Gastrocnemius medialis (tissue), 4 donors: ENCODE measurements around the gene MAD1L1. TPM values are rescaled to one million over a fixed set of nuclear protein-coding genes. Genes with fewer than 3 reads are reported as not detected.

ENCODE experiments used
- ATAC-seq, 2 donors: fragments of 150-250 bp; one replicate each; pipeline ENCODE4 v1.9.1; 2016
- DNase-seq, 2 donors: peaks; one replicate each; pipeline ENCODE4 v3.0.0-alpha.2; 2019
- H3K27ac ChIP-seq, 4 donors: fragments of 200-600 bp; sonication (generic); 1 replicate in 1 of 4; 2 replicates in 3 of 4; pipeline ENCODE4 v1.5.1; 2016 to 2018; ENCODE audit warnings: mild to moderate bottlenecking in 2 of 4, moderate library complexity in 1 of 4
- H3K27me3 ChIP-seq, 3 donors: fragments of 200-600 bp; sonication (generic) in 2 of 3; 1 replicate in 1 of 3; 2 replicates in 2 of 3; pipeline versions ENCODE4 v1.5.1 to v1.6.0; 2016 to 2019; ENCODE audit warnings: mild to moderate bottlenecking in 1 of 3, moderate library complexity in 1 of 3
- H3K36me3 ChIP-seq, 2 donors: fragments of 200-600 bp; sonication (generic) in 1 of 2; one replicate each; pipeline ENCODE4 v1.5.1; 2017 to 2018
- H3K4me1 ChIP-seq, 2 donors: fragments of 200-600 bp; sonication (generic) in 1 of 2; one replicate each; pipeline ENCODE4 v1.5.1; 2016 to 2017; ENCODE audit warnings: mild to moderate bottlenecking in 2 of 2
- H3K4me3 ChIP-seq, 4 donors: fragments of 200-600 bp; sonication (generic) in 3 of 4; 1 replicate in 1 of 4; 2 replicates in 3 of 4; pipeline ENCODE4 v1.5.1; 2016 to 2019; ENCODE audit warnings: mild to moderate bottlenecking in 2 of 4
- H3K9me3 ChIP-seq, 3 donors: fragments of 200-600 bp; sonication (generic) in 2 of 3; 1 replicate in 1 of 3; 2 replicates in 2 of 3; pipeline ENCODE4 v1.5.1; 2016 to 2019
- CTCF ChIP-seq, 5 experiments: fragments of 450-650 bp in 3 of 5; fragments of 200-600 bp in 2 of 5; sonication (generic) in 2 of 5; IDR thresholded peaks in 4 of 5; conservative IDR thresholded peaks in 1 of 5; 1 replicate in 4 of 5; 2 replicates in 1 of 5; pipeline ENCODE4 v1.5.1; 2016 to 2019; ENCODE audit warnings: antibody characterized with exemption in 5 of 5, mild to moderate bottlenecking in 3 of 5, moderate library complexity in 3 of 5
- POLR2A ChIP-seq, 2 donors: fragments of 450-650 bp; IDR thresholded peaks; one replicate each; pipeline ENCODE4 v1.6.1; 2017; ENCODE audit warnings: antibody characterized with exemption in 2 of 2, mild to moderate bottlenecking in 2 of 2, moderate library complexity in 2 of 2
- in situ Hi-C, 4 donors: fragments of 200-750 bp; cut with MboI; loops; one replicate each; pipeline versions ENCODE4 v1.15.0 to v1.8.0; 2017; ENCODE audit warnings: low sequenced_read_pairs in 4 of 4
- intact Hi-C: fragments of 100-400 bp; cut with DNase I; formaldehyde crosslinking; loops from one replicate; pipeline ENCODE4 v1.15.1; 2023; ENCODE audit warnings: low total_unique reads
- total RNA-seq, 4 donors: library from RNA; depleted of rRNA; stranded (reverse); fragments of >200 nt; gene quantifications; one replicate each; pipeline versions ENCODE4 v1.1.0 to v1.2.3, GENCODE V29; 2016

MAD1L1 gene
- total RNA-seq, 4 donors from 2014 or later: 19.7 to 32.4 (median 22.7) TPM

GRCh38 chr7:2009541-2010001, 223.2 kb downstream of the MAD1L1 start:
- Histone ChIP-seq H3K4me3 (no peak overlapping the region), H3K27ac (peak overlapping the region; percentile 6 to 66 (median 52)), H3K27me3 (no peaks in the 10 kb centered on the region), H3K4me1 (peaks cover 0 to 17% of the 10 kb centered on the region in 2 donors), H3K9me3 (no peaks in the 10 kb centered on the region), H3K36me3 (no peaks in the 10 kb centered on the region)
- ATAC-seq (peak; percentile 17 to 47), DNase-seq (no peak)
- TF ChIP-seq CTCF (IDR thresholded peaks at IDR 0.05 in 4 of 5, conservative IDR thresholded peaks at IDR 0.05 in 1 of 5) (no peak), POLR2A (IDR thresholded peaks at IDR 0.05) (no peak)
- in situ Hi-C loops: no loop called here
- intact Hi-C loops: no loop called here

- Histone ChIP-seq H3K9me3 (no peaks in the 10 kb centered on the region), H3K27me3 (no peaks in the 10 kb centered on the region), H3K4me3 (no peak overlapping the region), H3K27ac (peak overlapping the region; percentile 6 to 66 (median 52)), H3K36me3 (no peaks in the 10 kb centered on the region), H3K4me1 (peaks cover 0 to 17% of the 10 kb centered on the region in 2 donors)
- TF ChIP-seq POLR2A (IDR thresholded peaks at IDR 0.05) (peak in 1 of 2 donors; percentile 11), CTCF (IDR thresholded peaks at IDR 0.05 in 4 of 5, conservative IDR thresholded peaks at IDR 0.05 in 1 of 5) (no peak)
- in situ Hi-C loops (no loop called here), intact Hi-C loops (no loop called here)
- peak; percentile 79 to 86 for ATAC-seq
- peak; percentile 37 to 73 for DNase-seq
These were observed 223.7 kb downstream of the MAD1L1 start for GRCh38 chr7:2008936-2009540.

DNA sequence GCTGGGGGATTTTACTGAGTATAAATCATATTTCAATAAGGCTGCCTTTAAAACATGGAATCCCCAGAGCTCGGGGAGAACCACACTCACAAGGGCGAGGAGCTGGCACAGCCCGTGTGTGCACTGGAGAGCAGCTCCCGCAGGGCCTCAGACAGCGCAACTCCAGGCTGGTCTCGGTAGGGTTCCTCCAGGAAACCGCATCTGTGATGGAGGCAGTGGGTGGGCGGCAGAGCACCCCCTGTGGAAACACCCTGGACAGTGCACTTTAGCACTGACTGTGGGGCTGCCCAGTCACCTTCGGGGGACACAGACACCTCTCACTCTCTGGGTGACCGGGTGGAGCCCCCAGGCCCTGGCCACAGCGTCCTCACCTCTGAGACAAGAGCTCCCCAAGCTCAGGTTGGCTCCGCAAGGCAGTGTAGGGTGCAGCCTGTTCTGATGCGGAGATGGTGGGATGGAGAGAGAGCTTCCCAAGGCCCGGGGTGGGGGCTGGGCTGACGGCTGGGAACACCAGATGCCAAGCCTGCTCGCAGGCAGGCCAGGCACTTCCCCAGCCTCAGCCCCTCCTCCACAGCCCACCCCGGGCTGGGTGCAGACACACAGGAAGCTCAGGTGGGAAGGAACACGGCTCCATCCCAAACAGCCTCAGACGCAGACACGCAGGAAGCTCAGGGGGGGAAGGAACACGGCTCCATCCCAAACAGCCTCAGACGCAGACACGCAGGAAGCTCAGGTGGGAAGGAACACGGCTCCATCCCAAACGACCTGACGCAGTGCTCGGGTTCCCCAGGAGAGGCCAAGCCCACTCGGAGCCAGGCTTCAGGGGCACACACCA, 224.4 kb downstream of the MAD1L1 start:
- TF ChIP-seq CTCF (IDR thresholded peaks at IDR 0.05 in 4 of 5, conservative IDR thresholded peaks at IDR 0.05 in 1 of 5) (no peak), POLR2A (IDR thresholded peaks at IDR 0.05) (no peak)
- ATAC-seq (no peak), DNase-seq (peak in 1 of 2 donors; percentile 11)
- Histone ChIP-seq H3K27ac (peak overlapping the region; percentile 6 to 66 (median 52)), H3K9me3 (no peaks in the 10 kb centered on the region), H3K36me3 (no peaks in the 10 kb centered on the region), H3K4me1 (peaks cover 0 to 17% of the 10 kb centered on the region in 2 donors), H3K4me3 (no peak overlapping the region), H3K27me3 (no peaks in the 10 kb centered on the region)
- intact Hi-C loops: no loop called here
- in situ Hi-C loops: no loop called here

DNA sequence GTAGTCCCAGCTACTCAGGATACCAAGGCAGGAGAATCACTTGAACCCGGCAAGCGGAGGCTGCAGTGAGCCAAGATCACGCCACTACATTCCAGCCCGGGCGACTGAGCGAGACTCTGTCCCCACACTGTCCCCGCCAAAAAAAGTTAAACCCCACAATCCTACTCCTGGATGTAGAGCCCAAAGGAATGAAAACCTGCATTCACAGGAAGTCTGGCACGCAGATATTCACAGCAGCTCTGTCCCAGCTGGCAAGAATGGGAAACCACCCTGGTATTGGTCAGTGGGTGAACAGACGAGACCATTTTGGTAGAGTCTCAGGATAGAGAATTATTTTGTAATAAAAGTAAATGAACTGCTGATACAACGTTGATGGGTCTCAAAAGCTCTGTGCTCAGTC, 225.2 kb downstream of the MAD1L1 start:
- Histone ChIP-seq H3K27me3 (no peaks in the 10 kb centered on the region), H3K4me3 (no peak overlapping the region), H3K36me3 (no peaks in the 10 kb centered on the region), H3K4me1 (peaks cover 0 to 17% of the 10 kb centered on the region in 2 donors), H3K9me3 (no peaks in the 10 kb centered on the region), H3K27ac (no peak overlapping the region)
- TF ChIP-seq CTCF (IDR thresholded peaks at IDR 0.05 in 4 of 5, conservative IDR thresholded peaks at IDR 0.05 in 1 of 5): no peak
- TF ChIP-seq POLR2A (IDR thresholded peaks at IDR 0.05): no peak
- intact Hi-C loops: no loop called here
- DNase-seq: no peak
- in situ Hi-C loops: no loop called here
- ATAC-seq: no peak
